Stomach (tissue), 4 donors: ENCODE measurements around the gene MS4A8.

ENCODE experiments used
- CTCF ChIP-seq, 7 experiments: fragments of 450-650 bp in 4 of 7; fragments of 200-600 bp in 3 of 7; sonication (generic) in 3 of 7; IDR thresholded peaks; one replicate each; pipeline ENCODE4 v1.5.1; 2016 to 2019; ENCODE audit warnings: antibody characterized with exemption in 7 of 7, control low read depth in 2 of 7, mild to moderate bottlenecking in 1 of 7
- POLR2A ChIP-seq, 4 donors: fragments of 450-650 bp; IDR thresholded peaks; one replicate each; pipeline ENCODE4 v1.6.1; 2016; ENCODE audit warnings: antibody characterized with exemption in 4 of 4, control low read depth in 2 of 4, mild to moderate bottlenecking in 1 of 4, moderate library complexity in 1 of 4

GRCh38 chr11:60657888-60658287 lies 41.5 kb upstream of the MS4A8 start:
- no peak for TF ChIP-seq POLR2A (IDR thresholded peaks at IDR 0.05)
- TF ChIP-seq CTCF (IDR thresholded peaks at IDR 0.05) = no peak
